AML-193 (cell line): Measurements from ENCODE around the gene AMMECR1L.
"Not testable (repeated sequence)": the region's sequence is repeated elsewhere in the genome, so short reads cannot be mapped to it uniquely, and the experiment has no call there.

Experiments
- DNase-seq, 2 experiments: peaks; one replicate each; lab custom pipeline; 2025; lab: John Stamatoyannopoulos, UW

AMMECR1L gene

GRCh38 chr2:127887082-127887775 is 1.5 kb upstream of the AMMECR1L start:
- no peak for DNase-seq

- DNase-seq = not testable (repeated sequence)
These were observed 808 bp upstream of the AMMECR1L start for GRCh38 chr2:127886593-127886935.

DNA sequence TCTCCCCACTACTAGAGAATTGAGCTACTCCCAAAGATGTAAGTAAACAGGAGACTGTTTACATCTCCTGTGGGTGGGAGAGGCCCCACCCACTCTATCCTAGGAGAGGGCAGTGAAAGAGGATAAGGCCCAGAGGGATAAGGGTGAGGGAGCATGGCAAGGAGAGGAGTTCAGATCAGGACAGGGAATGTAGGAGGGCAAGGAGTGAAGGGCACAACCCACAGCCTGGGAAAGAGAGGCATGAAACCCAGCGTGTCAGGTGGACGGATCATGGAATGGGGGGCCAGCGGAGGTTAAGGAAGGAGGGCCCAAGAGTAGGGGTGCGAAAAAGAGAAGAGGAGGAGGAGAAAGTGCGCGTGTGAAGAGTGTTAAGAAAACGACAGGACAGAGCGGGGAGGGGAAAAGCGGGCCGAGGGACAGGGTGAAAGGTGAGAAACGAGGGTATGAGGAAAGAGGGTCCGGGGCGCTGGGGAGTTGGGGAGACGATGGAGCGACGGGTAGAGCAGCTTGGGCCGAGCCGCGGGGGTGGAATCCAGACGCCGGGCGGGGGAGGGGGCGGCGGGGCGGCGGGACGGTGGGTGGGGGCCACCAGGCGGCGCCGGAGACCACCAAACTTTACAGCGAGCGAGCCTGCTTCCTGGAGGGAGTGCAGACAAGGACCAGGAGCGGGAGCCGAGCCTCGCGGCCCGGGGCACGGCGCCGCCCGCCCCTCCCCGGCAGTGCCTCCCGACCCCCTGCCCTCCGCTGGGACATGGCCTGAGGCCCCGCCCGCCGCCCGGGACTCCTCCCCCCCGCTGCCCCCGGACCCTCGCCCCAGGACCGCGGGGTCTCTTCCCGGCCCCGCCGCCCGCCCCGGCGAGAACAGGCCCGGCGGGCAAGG is 655 bp downstream of the AMMECR1L start:
- DNase-seq = not testable (repeated sequence)

GRCh38 chr2:127884436-127884835 is 1.3 kb downstream of the AMMECR1L start:
- no peak for DNase-seq

- DNase-seq = no peak
These were observed 5.9 kb downstream of the AMMECR1L start for GRCh38 chr2:127879899-127880298.

- no peak for DNase-seq
These were observed 8.1 kb downstream of the AMMECR1L start for GRCh38 chr2:127877626-127878025.

DNA sequence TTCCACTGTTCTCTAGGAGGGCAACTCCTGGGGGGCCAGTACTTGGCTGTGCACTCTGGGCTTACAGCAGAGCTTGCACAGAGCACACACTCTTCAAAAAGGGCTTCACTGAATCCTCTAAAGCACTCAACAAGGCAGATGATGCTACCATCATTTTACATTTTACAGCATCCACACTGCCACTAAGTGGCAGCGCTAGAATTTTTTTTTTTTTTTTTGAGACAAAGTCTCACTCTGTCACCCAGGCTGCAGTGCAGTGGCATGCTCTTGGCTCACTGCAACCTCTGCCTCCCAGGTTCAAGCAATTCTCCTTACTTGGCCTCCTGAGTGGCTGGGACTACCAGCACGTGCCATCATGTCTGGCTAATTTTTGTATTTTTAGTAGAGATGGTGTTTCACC is 8.6 kb downstream of the AMMECR1L start:
- no peak for DNase-seq

GRCh38 chr2:127874378-127875269 is 11.1 kb downstream of the AMMECR1L start:
- DNase-seq = no peak

GRCh38 chr2:127873707-127874303 is 12.0 kb downstream of the AMMECR1L start:
- no peak for DNase-seq

- DNase-seq = no peak
These were observed 13.4 kb downstream of the AMMECR1L start for GRCh38 chr2:127872354-127872753.

GRCh38 chr2:127865926-127866325 is 19.8 kb downstream of the AMMECR1L start:
- no peak for DNase-seq

DNA sequence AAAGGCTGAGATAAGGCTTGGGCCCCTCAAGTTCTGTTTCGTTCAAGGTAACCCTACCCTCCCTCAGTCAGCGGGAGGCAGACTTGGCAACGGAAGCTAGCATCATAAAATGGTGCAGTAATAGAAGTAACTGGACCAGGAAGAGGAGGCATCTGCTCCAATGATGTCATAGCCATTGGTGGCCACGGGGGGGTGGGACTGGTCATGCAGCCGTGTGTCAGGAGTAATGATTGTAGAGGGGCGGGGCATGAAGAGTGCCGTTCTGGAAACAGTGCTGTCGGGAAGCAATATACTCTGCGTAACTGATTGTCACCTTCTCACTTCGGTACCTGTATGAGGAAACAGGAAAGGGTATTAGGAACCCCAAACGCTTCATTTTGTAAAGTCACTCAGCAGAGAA is 20.9 kb downstream of the AMMECR1L start:
- no peak for DNase-seq

DNA sequence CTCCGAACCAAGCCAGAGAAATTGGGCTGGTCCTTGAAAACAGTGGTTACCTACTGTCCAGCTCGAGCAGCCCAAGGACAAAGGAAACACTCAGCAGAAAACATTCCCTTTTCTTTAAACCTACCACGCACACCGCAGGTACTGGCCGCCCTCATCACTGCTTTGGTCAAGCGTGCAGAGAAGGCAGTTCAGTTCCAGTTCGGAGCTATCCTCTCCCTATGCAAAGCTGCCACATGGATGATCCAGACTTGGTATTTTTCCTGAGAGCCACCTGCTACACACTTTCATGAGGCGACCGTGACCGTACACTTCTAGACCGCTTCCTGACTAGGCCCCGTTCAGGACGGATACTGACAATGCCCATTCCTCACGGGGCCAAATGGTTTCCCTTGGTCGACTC is 23.5 kb downstream of the AMMECR1L start:
- no peak for DNase-seq

- DNase-seq = no peak
These were observed 25.6 kb downstream of the AMMECR1L start for GRCh38 chr2:127860130-127860529.

GRCh38 chr2:127859712-127860085 is 26.1 kb downstream of the AMMECR1L start:
- DNase-seq = no peak

GRCh38 chr2:127857265-127857808 is 28.4 kb downstream of the AMMECR1L start:
- DNase-seq = peak in 1 of 2 experiments; percentile 8

GRCh38 chr2:127853671-127854070 is 32.1 kb downstream of the AMMECR1L start:
- DNase-seq = no peak

DNA sequence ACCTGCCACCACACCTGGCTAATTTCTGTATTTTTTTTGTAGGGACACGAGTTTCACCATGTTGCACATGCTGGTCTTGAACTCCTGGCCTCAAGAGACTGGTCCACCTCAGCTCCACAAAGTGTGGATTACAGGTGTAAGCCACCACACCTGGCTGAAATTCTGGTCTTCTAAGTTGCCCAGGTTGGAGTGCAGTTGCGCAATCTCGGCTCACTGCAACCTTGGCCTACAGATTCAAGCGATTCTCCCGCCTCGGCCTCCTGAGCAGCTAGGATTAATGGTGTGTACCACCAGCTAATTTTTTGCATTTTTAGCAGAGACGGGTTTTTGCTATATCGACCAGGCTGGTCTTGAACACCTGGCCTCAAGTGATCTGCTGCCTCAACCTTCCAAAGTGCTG is 33.4 kb downstream of the AMMECR1L start:
- no peak for DNase-seq

DNA sequence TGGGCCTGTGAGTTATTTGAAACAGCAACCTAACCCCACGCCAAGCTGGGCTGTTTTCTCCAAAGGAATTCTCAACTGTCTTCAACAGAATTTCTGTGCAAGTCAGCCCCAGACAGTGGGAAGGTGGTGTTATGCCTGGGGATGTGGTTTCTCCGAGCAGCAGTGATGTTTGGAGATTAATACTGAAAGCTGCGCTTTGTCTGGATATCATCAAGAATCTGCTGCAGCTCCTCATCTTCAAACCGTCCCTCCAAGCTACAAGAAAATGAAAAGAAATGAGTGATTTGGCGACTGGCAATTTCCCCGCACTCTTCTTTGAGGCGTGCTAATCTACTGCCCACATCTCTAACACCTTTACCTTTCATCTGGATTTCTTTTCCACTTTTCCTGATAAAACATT is 37.8 kb downstream of the AMMECR1L start:
- DNase-seq = no peak

DNA sequence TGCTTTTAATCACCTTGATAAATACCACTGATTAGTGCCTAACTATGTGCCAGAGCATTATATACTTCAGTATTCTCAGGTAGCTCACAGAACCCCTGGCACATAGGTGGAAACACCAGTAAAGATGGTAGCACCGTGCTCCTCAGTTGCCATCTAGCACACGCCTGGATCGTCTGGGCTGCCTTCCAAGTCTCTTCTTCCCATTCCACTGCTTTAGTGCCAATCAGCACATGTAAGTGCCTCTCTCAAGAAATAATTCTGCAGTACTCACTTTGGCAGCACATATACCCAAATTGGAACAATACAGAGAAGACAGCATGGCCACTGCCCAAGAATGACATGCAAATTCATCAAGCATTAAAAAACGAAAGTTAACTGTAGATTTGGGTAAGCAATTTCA is 40.8 kb downstream of the AMMECR1L start:
- DNase-seq = no peak

- DNase-seq = no peak
These were observed 42.1 kb downstream of the AMMECR1L start for GRCh38 chr2:127843677-127844076.
